Keratinocyte (primary cell): Measurements from ENCODE around the gene RHCG. TPM values are rescaled to one million over a fixed set of nuclear protein-coding genes. Genes with fewer than 3 reads are reported as not detected.

Experiments used
- DNase-seq: peaks from one replicate; pipeline ENCODE4 v3.0.0-alpha.2; 2011; ENCODE audit warnings: low read depth, missing footprints, low spot score
- FAIRE-seq: peaks from 2 replicates; lab custom pipeline; 2011; peaks lifted over from hg19 to GRCh38; lab: Jason Lieb, UNC
- H2AFZ ChIP-seq: 2 replicates; pipeline ENCODE4 v1.6.0; 2012; ENCODE audit warnings: low read length, control low read depth, inconsistent platforms; ENCODE audit not compliant: control insufficient read depth
- H3K27ac ChIP-seq: 2 replicates; pipeline ENCODE4 v1.5.1; 2011; ENCODE audit warnings: low read length; ENCODE audit not compliant: control insufficient read depth, insufficient read depth
- H3K27me3 ChIP-seq: 3 replicates; pipeline ENCODE4 v1.6.0; 2011; ENCODE audit warnings: low read length; ENCODE audit not compliant: control insufficient read depth, insufficient read depth; ENCODE audit errors: extremely low read depth
- H3K36me3 ChIP-seq, 2 experiments: 2 replicates in 1 of 2; 3 replicates in 1 of 2; pipeline ENCODE4 v1.5.1; 2011; ENCODE audit warnings: low read length in 2 of 2, mild to moderate bottlenecking in 1 of 2; ENCODE audit not compliant: control insufficient read depth in 2 of 2, insufficient read depth in 2 of 2; ENCODE audit errors: extremely low read depth in 1 of 2
- H3K4me1 ChIP-seq: 3 replicates; pipeline ENCODE4 v1.5.1; 2011; ENCODE audit warnings: low read length; ENCODE audit not compliant: control insufficient read depth, insufficient read depth; ENCODE audit errors: extremely low read depth
- H3K4me2 ChIP-seq: 3 replicates; pipeline ENCODE4 v1.6.0; 2011; ENCODE audit warnings: low read depth, low read length; ENCODE audit not compliant: control insufficient read depth, insufficient read depth; ENCODE audit errors: extremely low read depth
- H3K4me3 ChIP-seq, 3 experiments: fragments of 200-600 bp in 1 of 3; sonication (generic) in 1 of 3; 2 replicates in 2 of 3; 3 replicates in 1 of 3; pipeline ENCODE4 v1.5.1; 2011 to 2016; ENCODE audit warnings: low read length in 3 of 3, mild to moderate bottlenecking in 3 of 3, control low read depth in 2 of 3, inconsistent platforms in 1 of 3, low read depth in 1 of 3, mixed read lengths in 1 of 3, mixed run types in 1 of 3, moderate library complexity in 1 of 3; ENCODE audit not compliant: control insufficient read depth in 2 of 3, insufficient read depth in 2 of 3; ENCODE audit errors: extremely low read depth in 1 of 3
- H3K79me2 ChIP-seq: 2 replicates; pipeline ENCODE4 v1.6.0; 2012; ENCODE audit warnings: low read length; ENCODE audit not compliant: control insufficient read depth, insufficient read depth
- H3K9ac ChIP-seq: 3 replicates; pipeline ENCODE4 v1.6.0; 2011; ENCODE audit warnings: low read length; ENCODE audit not compliant: control insufficient read depth, insufficient read depth; ENCODE audit errors: extremely low read depth
- H3K9me1 ChIP-seq: 3 replicates; pipeline ENCODE4 v1.6.0; 2011; ENCODE audit warnings: low read length; ENCODE audit not compliant: control insufficient read depth, insufficient read depth; ENCODE audit errors: extremely low read depth
- H3K9me3 ChIP-seq: 2 replicates; pipeline ENCODE4 v1.5.1; 2012; ENCODE audit warnings: low read depth, low read length; ENCODE audit not compliant: control insufficient read depth
- H4K20me1 ChIP-seq: 3 replicates; pipeline ENCODE4 v1.6.0; 2011; ENCODE audit warnings: low read length; ENCODE audit not compliant: control insufficient read depth, insufficient read depth; ENCODE audit errors: extremely low read depth
- EZH2 ChIP-seq: IDR thresholded peaks from one replicate; pipeline ENCODE4 v1.6.1; 2012; ENCODE audit warnings: inconsistent platforms, mild to moderate bottlenecking, low read length, moderate library complexity
- dilution Hi-C: fragments of 300-500 bp; cut with MboI; formaldehyde crosslinking; loops from one replicate; pipeline ENCODE4 v1.7.0; 2020; ENCODE audit warnings: low sequenced_read_pairs; ENCODE audit not compliant: extremely low pct_ligation_motif_present
- polyA plus RNA-seq, 5 experiments: library from polyadenylated mRNA; depleted of rRNA in 3 of 5; stranded (reverse) in 3 of 5; stranded (forward) in 1 of 5; unstranded in 1 of 5; fragments of >200 nt; gene quantifications; 1 replicate in 1 of 5; 2 replicates in 3 of 5; 3 replicates in 1 of 5; pipeline versions ENCODE4 v1.2.1 to v1.2.3, GENCODE V29; 2011 to 2012; ENCODE audit warnings: missing spikeins in 2 of 5, low read depth in 1 of 5, low replicate concordance in 1 of 5
- TF ChIP-seq, protein P1 (sequence below), 3 experiments: IDR thresholded peaks in 1 of 3; conservative IDR thresholded peaks in 1 of 3; optimal IDR thresholded peaks in 1 of 3; 2 replicates in 2 of 3; 3 replicates in 1 of 3; pipeline versions ENCODE3 to v1.5.1; 2011; ENCODE audit warnings: low read length in 3 of 3, mild to moderate bottlenecking in 3 of 3, moderate library complexity in 2 of 3, control low read depth in 1 of 3, inconsistent platforms in 1 of 3; ENCODE audit not compliant: insufficient read depth in 2 of 3; ENCODE audit errors: extremely low read depth in 1 of 3

RHCG gene
- polyA plus RNA-seq, 1 donor (not counting 4 experiments of a cell fraction or from before 2014, with no cell fraction given) = 6.9 TPM

DNA sequence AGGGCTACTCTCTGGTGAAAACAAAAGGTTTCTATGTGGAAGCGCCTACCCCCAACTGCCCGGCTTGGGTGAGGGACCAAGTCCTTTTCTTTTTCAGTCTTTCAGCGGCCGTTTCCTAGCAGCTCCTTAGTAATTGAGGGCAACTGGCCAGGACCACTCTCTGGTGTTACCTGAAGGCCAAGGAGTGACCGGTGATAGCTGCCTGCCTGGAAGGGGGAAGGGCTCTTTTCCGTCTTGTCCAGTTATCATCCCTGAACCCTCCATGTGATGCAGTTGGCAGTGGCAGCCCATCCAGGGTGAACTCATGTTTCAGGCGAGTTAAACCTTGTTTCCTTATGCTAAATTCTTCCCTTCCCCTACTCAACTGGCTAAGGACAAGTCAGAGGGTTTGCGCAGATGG is 33.3 kb downstream of the RHCG start:
- FAIRE-seq (no peak), DNase-seq (no peak)
- no peak overlapping the region for H3K4me3 ChIP-seq
- H2AFZ ChIP-seq = no peak overlapping the region
- no peaks in the 10 kb centered on the region for H3K4me1 ChIP-seq
- TF ChIP-seq EZH2 = no peak
- TF ChIP-seq, protein P1, sequence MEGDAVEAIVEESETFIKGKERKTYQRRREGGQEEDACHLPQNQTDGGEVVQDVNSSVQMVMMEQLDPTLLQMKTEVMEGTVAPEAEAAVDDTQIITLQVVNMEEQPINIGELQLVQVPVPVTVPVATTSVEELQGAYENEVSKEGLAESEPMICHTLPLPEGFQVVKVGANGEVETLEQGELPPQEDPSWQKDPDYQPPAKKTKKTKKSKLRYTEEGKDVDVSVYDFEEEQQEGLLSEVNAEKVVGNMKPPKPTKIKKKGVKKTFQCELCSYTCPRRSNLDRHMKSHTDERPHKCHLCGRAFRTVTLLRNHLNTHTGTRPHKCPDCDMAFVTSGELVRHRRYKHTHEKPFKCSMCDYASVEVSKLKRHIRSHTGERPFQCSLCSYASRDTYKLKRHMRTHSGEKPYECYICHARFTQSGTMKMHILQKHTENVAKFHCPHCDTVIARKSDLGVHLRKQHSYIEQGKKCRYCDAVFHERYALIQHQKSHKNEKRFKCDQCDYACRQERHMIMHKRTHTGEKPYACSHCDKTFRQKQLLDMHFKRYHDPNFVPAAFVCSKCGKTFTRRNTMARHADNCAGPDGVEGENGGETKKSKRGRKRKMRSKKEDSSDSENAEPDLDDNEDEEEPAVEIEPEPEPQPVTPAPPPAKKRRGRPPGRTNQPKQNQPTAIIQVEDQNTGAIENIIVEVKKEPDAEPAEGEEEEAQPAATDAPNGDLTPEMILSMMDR (optimal IDR thresholded peaks at IDR 0.05 in 1 of 3, IDR thresholded peaks at IDR 0.05 in 1 of 3, conservative IDR thresholded peaks at IDR 0.05 in 1 of 3; ENCODE audit: extremely low read depth in 1 of 3, insufficient read depth in 2 of 3, low read length in 3 of 3) = no peak
- H3K9me3 ChIP-seq = no peaks in the 10 kb centered on the region
- H3K79me2 ChIP-seq = no peaks in the 10 kb centered on the region
- no peak overlapping the region for H3K4me2 ChIP-seq
- dilution Hi-C loops = no loop called here
- no peaks in the 10 kb centered on the region for H3K9me1 ChIP-seq
- H4K20me1 ChIP-seq = no peaks in the 10 kb centered on the region
- no peak overlapping the region for H3K27ac ChIP-seq
- H3K27me3 ChIP-seq = no peaks in the 10 kb centered on the region
- H3K9ac ChIP-seq = no peak overlapping the region
- H3K36me3 ChIP-seq = no peaks in the 10 kb centered on the region

DNA sequence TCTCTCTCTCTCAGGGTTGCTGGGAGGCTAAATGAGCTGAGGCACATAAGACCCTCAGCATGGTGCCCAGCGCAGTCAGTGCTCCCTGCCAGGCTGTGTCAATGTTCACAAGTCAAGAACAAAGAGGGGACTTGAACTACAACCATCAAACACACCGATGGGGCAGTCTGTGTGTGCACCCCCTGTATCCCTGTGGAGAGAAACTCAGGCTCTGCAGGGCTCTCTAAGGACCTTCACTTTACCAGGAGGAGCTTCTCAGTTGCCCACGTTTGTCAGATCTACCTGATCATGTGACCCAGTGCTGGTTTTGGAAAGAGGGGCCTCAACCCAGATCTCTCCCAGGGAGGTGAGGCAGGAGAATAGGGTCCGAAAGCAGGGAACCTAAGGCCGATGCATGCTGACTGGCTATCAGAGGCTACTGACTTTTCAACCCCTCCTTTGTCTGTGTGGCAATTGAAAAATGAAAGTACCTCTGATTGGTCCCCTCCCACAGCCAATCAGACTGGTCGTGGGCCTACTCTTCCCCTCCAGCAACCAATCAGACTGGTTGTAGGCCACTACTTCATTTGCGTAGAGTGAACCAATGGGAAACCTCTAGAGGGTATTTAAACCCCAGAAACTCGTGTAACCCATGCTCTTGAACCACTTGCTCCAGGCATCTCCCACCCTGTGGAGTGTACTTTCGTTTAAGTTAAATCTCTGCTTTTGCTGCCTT is 34.0 kb downstream of the RHCG start:
- H3K79me2 ChIP-seq = no peaks in the 10 kb centered on the region
- H3K4me1 ChIP-seq = no peaks in the 10 kb centered on the region
- H3K9me3 ChIP-seq = no peaks in the 10 kb centered on the region
- H3K4me2 ChIP-seq = no peak overlapping the region
- H4K20me1 ChIP-seq = no peaks in the 10 kb centered on the region
- H3K36me3 ChIP-seq = no peaks in the 10 kb centered on the region
- H3K9me1 ChIP-seq = no peaks in the 10 kb centered on the region
- H2AFZ ChIP-seq = no peak overlapping the region
- TF ChIP-seq, protein P1 (optimal IDR thresholded peaks at IDR 0.05 in 1 of 3, IDR thresholded peaks at IDR 0.05 in 1 of 3, conservative IDR thresholded peaks at IDR 0.05 in 1 of 3; ENCODE audit: extremely low read depth in 1 of 3, insufficient read depth in 2 of 3, low read length in 3 of 3) = no peak
- TF ChIP-seq EZH2 = no peak
- no peak for FAIRE-seq
- H3K27ac ChIP-seq = no peak overlapping the region
- no peak for DNase-seq
- dilution Hi-C loops = no loop called here
- H3K27me3 ChIP-seq = no peaks in the 10 kb centered on the region
- H3K4me3 ChIP-seq = no peak overlapping the region
- no peak overlapping the region for H3K9ac ChIP-seq
